A549 (cell line): Measurements from ENCODE around the gene OR9A2. TPM values are rescaled to one million over a fixed set of nuclear protein-coding genes. Genes with fewer than 3 reads are reported as not detected.

ENCODE experiments used
- ATAC-seq, 2 experiments: fragments of 200-7000 bp in 1 of 2; fragments of >200 bp in 1 of 2; cut with Nextera tagmentation in 1 of 2; cut with Tn5 transposase in 1 of 2; 3 replicates each; pipeline versions ENCODE4 v1.8.0 to v1.9.1; 2018 to 2020; ENCODE audit warnings: mild to moderate bottlenecking in 1 of 2, moderate library complexity in 1 of 2
- CTCF ChIA-PET: fragments of 300-600 bp; sonication (Branson Sonifier 250); formaldehyde crosslinking; extraction: SDS; loops from one replicate; lab custom pipeline; 2021; ENCODE audit warnings: antibody characterized with exemption, inconsistent platforms; lab: Yijun Ruan, JAX
- POLR2A ChIA-PET: fragments of 350-600 bp; formaldehyde crosslinking; extraction: SDS; loops from one replicate; lab custom pipeline; 2021; ENCODE audit warnings: antibody characterized with exemption, inconsistent platforms; lab: Yijun Ruan, JAX
- DNase-seq, 2 experiments: peaks; one replicate each; pipeline versions ENCODE4 v3.0.0 to v3.0.0-alpha.2; 2011 to 2016; ENCODE audit warnings: low read depth in 1 of 2, low spot score in 1 of 2
- FAIRE-seq: peaks from 2 replicates; lab custom pipeline; 2011; peaks lifted over from hg19 to GRCh38; lab: Jason Lieb, UNC
- H3K27ac ChIP-seq, 2 experiments: fragments of >200 bp; sonication (Bioruptor Twin); formaldehyde crosslinking; 3 replicates each; pipeline ENCODE4 v1.5.1; 2016 to 2017
- H3K4me1 ChIP-seq: fragments of >200 bp; sonication (Bioruptor Twin); formaldehyde crosslinking; 3 replicates; pipeline ENCODE4 v1.6.1; 2016
- H3K4me2 ChIP-seq: fragments of >200 bp; sonication (Bioruptor Twin); formaldehyde crosslinking; 3 replicates; pipeline ENCODE4 v1.6.1; 2016
- H3K4me3 ChIP-seq: fragments of >200 bp; sonication (Bioruptor Twin); formaldehyde crosslinking; 3 replicates; pipeline ENCODE4 v1.5.1; 2016
- H3K9me3 ChIP-seq: fragments of >200 bp; sonication (Bioruptor Twin); formaldehyde crosslinking; 3 replicates; pipeline ENCODE4 v1.6.1; 2016
- CBX8 ChIP-seq: fragments of 200-600 bp; sonication (generic); IDR thresholded peaks from 2 replicates; pipeline ENCODE4 v1.6.1; 2016
- CEBPB ChIP-seq, 2 experiments: fragments of >200 bp in 1 of 2; sonication (Bioruptor Twin) in 1 of 2; formaldehyde crosslinking in 1 of 2; IDR thresholded peaks; 2 replicates each; pipeline ENCODE4 v1.6.1; 2012 to 2016
- CHD4 ChIP-seq: fragments of 200-600 bp; sonication (generic); IDR thresholded peaks from 2 replicates; pipeline ENCODE4 v1.6.1; 2016; ENCODE audit warnings: antibody characterized with exemption, mild to moderate bottlenecking, borderline replicate concordance
- CTCF ChIP-seq: fragments of >200 bp; sonication (Bioruptor Twin); formaldehyde crosslinking; IDR thresholded peaks from 3 replicates; pipeline ENCODE4 v1.5.1; 2016
- EHF ChIP-seq: fragments of 250-450 bp; sonication (Bioruptor Pico); IDR thresholded peaks from 2 replicates; pipeline ENCODE4 v1.5.0; 2020; ENCODE audit warnings: mild to moderate bottlenecking
- EHMT2 ChIP-seq: fragments of 200-600 bp; sonication (generic); IDR thresholded peaks from 2 replicates; pipeline ENCODE4 v1.6.1; 2016; ENCODE audit warnings: antibody characterized with exemption, low read depth, mild to moderate bottlenecking, moderate library complexity
- ESRRA ChIP-seq: fragments of 150-350 bp; IDR thresholded peaks from 2 replicates; pipeline ENCODE4 v1.6.1; 2014; ENCODE audit warnings: mild to moderate bottlenecking, low read length, borderline replicate concordance
- FOSB ChIP-seq: fragments of 250-450 bp; sonication (Bioruptor Pico); IDR thresholded peaks from 2 replicates; pipeline ENCODE4 v1.5.0; 2020; ENCODE audit warnings: mild to moderate bottlenecking, moderate library complexity
- FOSL2 ChIP-seq, 2 experiments: fragments of 450-650 bp in 1 of 2; fragments of >200 bp in 1 of 2; sonication (Bioruptor Twin) in 1 of 2; formaldehyde crosslinking; IDR thresholded peaks; 2 replicates each; pipeline versions ENCODE4 v1.5.0 to v1.6.1; 2016 to 2020; ENCODE audit warnings: mild to moderate bottlenecking in 1 of 2, moderate library complexity in 1 of 2
- HDAC2 ChIP-seq: fragments of 200-600 bp; sonication (generic); IDR thresholded peaks from 2 replicates; pipeline ENCODE4 v1.6.1; 2016
- HEYL ChIP-seq: fragments of 250-450 bp; sonication (Bioruptor Pico); IDR thresholded peaks from 2 replicates; pipeline ENCODE4 v1.8.0; 2021; ENCODE audit warnings: mild to moderate bottlenecking, moderate library complexity
- KDM5A ChIP-seq: fragments of 200-600 bp; sonication (generic); IDR thresholded peaks from 2 replicates; pipeline ENCODE4 v1.6.1; 2016; ENCODE audit warnings: antibody characterized with exemption, mild to moderate bottlenecking
- MAX ChIP-seq: IDR thresholded peaks from 2 replicates; pipeline ENCODE4 v1.6.1; 2012
- MYC ChIP-seq: IDR thresholded peaks from 2 replicates; pipeline ENCODE4 v1.6.1; 2012; ENCODE audit warnings: mild to moderate bottlenecking, inconsistent platforms, low read length, improper control_type of control experiment, borderline replicate concordance
- NR3C1 ChIP-seq: fragments of >200 bp; sonication (Bioruptor Twin); formaldehyde crosslinking; IDR thresholded peaks from 3 replicates; pipeline ENCODE4 v1.6.1; 2017
- POLR2A ChIP-seq: IDR thresholded peaks from 2 replicates; pipeline ENCODE4 v1.6.1; 2012; ENCODE audit warnings: mild to moderate bottlenecking, low read length
- POLR2AphosphoS2 ChIP-seq: conservative IDR thresholded peaks from 2 replicates; pipeline ENCODE4 v1.6.1; 2012; ENCODE audit warnings: low read length, improper control_type of control experiment, inconsistent platforms
- RARB ChIP-seq: fragments of 250-450 bp; sonication (Bioruptor Pico); IDR thresholded peaks from 2 replicates; pipeline ENCODE4 v1.8.0; 2021; ENCODE audit warnings: mild to moderate bottlenecking, moderate library complexity
- RCOR1 ChIP-seq: fragments of 150-350 bp; IDR thresholded peaks from 2 replicates; pipeline ENCODE4 v1.6.1; 2014; ENCODE audit warnings: antibody characterized with exemption, low read length, low read depth
- RNF2 ChIP-seq: fragments of 200-600 bp; sonication (generic); IDR thresholded peaks from 2 replicates; pipeline ENCODE4 v1.6.1; 2016; ENCODE audit warnings: low read depth, mild to moderate bottlenecking, antibody characterized with exemption, moderate library complexity, borderline replicate concordance
- SMC3 ChIP-seq: fragments of >200 bp; sonication (Bioruptor Twin); formaldehyde crosslinking; IDR thresholded peaks from 3 replicates; pipeline ENCODE4 v1.6.1; 2018; ENCODE audit warnings: inconsistent platforms
- SREBF2 ChIP-seq: fragments of 450-650 bp; IDR thresholded peaks from 2 replicates; pipeline ENCODE4 v1.6.1; 2014; ENCODE audit warnings: mild to moderate bottlenecking, moderate library complexity
- TP53 ChIP-seq: fragments of 250-450 bp; sonication (Bioruptor Pico); IDR thresholded peaks from 2 replicates; pipeline ENCODE4 v1.5.0; 2021; ENCODE audit warnings: mild to moderate bottlenecking, moderate library complexity
- ZC3H11A ChIP-seq: fragments of 450-650 bp; IDR thresholded peaks from 2 replicates; pipeline ENCODE4 v1.6.1; 2014; ENCODE audit warnings: antibody characterized with exemption, mild to moderate bottlenecking
- WGBS: methylation state at CpG from one replicate; pipeline ENCODE4 v1.1.6; 2017; ENCODE audit errors: missing lambda C conversion rate; 5-methylcytosine and 5-hydroxymethylcytosine counted together
- polyA plus RNA-seq, 4 experiments: library from polyadenylated mRNA; depleted of rRNA in 3 of 4; stranded (reverse); fragments of >200 nt; fragmentation: RNase III in 1 of 4; extraction: RNeasy Plus Mini Kit Qiagen cat#74134 plus additional on column Dnase treatment in 1 of 4; gene quantifications; 2 replicates in 3 of 4; 3 replicates in 1 of 4; pipeline ENCODE4 v1.2.3, GENCODE V29; 2011 to 2017
- TF ChIP-seq, protein P1 (sequence below): fragments of 200-600 bp; sonication (generic); IDR thresholded peaks from 2 replicates; pipeline ENCODE4 v1.6.1; 2016; ENCODE audit warnings: antibody characterized with exemption, mild to moderate bottlenecking, moderate library complexity
- TF ChIP-seq, protein P2 (sequence below): fragments of 450-650 bp; IDR thresholded peaks from 2 replicates; pipeline ENCODE4 v1.6.1; 2014; ENCODE audit warnings: antibody characterized with exemption
- TF ChIP-seq, protein P3 (sequence below): fragments of 150-350 bp; IDR thresholded peaks from 2 replicates; pipeline ENCODE4 v1.6.1; 2014; ENCODE audit warnings: low read depth, mild to moderate bottlenecking, low read length
- TF ChIP-seq, protein P4 (sequence below): fragments of 250-450 bp; sonication (Bioruptor Pico); IDR thresholded peaks from 2 replicates; pipeline ENCODE4 v1.5.0; 2020; ENCODE audit warnings: low read depth, mild to moderate bottlenecking, moderate library complexity

Gene OR9A2
- polyA plus RNA-seq, 2 of the 4 experiments (the other 2 are of a cell fraction) = not detected

DNA sequence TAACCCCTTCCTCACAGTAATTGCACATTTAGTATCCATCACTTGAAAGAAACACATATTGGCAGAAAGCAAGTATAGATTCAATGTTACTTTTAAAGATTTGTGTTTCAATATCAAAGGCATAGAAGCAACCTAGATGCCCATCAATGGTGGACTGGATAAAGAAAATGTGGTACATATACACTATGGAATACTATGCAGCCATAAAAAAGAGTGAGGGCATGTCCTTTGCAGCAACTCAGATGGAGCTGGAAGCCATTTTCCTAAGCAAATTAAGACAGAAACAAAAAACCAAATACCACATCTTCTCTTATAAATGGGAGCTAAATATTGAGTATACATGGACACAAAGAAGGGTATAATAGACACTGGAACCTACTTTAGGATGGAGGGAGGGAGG lies 28.8 kb upstream of the OR9A2 start:
- Histone ChIP-seq H3K4me1 (no peaks in the 10 kb centered on the region), H3K4me2 (no peak overlapping the region), H3K9me3 (no peaks in the 10 kb centered on the region), H3K27ac (no peak overlapping the region), H3K4me3 (no peak overlapping the region)
- TF ChIP-seq SMC3 (no peak), ZC3H11A (no peak), ESRRA (no peak), MYC (no peak), RCOR1 (no peak), HEYL (CRISPR knock-in tag) (no peak), FOSL2 (IDR thresholded peaks at IDR 0.05) (no peak), FOSL2 (CRISPR knock-in tag; IDR thresholded peaks at IDR 0.05) (no peak), CHD4 (no peak), CBX8 (no peak), POLR2A (no peak)
- TF ChIP-seq, protein P1, sequence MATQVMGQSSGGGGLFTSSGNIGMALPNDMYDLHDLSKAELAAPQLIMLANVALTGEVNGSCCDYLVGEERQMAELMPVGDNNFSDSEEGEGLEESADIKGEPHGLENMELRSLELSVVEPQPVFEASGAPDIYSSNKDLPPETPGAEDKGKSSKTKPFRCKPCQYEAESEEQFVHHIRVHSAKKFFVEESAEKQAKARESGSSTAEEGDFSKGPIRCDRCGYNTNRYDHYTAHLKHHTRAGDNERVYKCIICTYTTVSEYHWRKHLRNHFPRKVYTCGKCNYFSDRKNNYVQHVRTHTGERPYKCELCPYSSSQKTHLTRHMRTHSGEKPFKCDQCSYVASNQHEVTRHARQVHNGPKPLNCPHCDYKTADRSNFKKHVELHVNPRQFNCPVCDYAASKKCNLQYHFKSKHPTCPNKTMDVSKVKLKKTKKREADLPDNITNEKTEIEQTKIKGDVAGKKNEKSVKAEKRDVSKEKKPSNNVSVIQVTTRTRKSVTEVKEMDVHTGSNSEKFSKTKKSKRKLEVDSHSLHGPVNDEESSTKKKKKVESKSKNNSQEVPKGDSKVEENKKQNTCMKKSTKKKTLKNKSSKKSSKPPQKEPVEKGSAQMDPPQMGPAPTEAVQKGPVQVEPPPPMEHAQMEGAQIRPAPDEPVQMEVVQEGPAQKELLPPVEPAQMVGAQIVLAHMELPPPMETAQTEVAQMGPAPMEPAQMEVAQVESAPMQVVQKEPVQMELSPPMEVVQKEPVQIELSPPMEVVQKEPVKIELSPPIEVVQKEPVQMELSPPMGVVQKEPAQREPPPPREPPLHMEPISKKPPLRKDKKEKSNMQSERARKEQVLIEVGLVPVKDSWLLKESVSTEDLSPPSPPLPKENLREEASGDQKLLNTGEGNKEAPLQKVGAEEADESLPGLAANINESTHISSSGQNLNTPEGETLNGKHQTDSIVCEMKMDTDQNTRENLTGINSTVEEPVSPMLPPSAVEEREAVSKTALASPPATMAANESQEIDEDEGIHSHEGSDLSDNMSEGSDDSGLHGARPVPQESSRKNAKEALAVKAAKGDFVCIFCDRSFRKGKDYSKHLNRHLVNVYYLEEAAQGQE = no peak
- TF ChIP-seq, protein P2, sequence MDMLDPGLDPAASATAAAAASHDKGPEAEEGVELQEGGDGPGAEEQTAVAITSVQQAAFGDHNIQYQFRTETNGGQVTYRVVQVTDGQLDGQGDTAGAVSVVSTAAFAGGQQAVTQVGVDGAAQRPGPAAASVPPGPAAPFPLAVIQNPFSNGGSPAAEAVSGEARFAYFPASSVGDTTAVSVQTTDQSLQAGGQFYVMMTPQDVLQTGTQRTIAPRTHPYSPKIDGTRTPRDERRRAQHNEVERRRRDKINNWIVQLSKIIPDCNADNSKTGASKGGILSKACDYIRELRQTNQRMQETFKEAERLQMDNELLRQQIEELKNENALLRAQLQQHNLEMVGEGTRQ = no peak
- ATAC-seq (no peak), DNase-seq (no peak), FAIRE-seq (no peak)
- CTCF ChIA-PET = no interaction called here
- POLR2A ChIA-PET = no interaction called here

DNA sequence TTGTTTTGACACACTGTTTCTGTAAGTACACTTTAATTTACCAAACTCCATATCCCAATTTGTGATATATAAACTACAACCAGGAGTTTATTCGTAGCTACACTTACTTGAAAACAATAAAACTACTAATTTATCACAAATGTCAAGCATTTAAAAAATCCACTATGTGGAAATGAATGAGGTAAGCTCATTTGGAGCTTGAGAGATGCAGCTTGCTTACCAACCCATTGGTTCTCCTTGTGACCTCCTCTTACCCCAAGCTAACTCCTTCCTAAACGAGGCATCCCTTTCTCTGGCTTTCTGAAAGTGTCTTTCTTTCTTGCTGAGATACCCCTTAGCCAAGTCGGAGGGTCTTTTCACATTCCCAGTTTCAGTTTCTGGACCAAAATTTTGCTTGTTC lies 27.7 kb upstream of the OR9A2 start:
- WGBS = 0% methylated on average over 3 of the region's 3 CpGs
- no peaks in the 10 kb centered on the region for H3K9me3 ChIP-seq
- ChIA-PET CTCF (no interaction called here), POLR2A (no interaction called here)
- no peak overlapping the region for H3K4me3 ChIP-seq
- H3K4me2 ChIP-seq = no peak overlapping the region
- no peaks in the 10 kb centered on the region for H3K4me1 ChIP-seq
- DNase-seq (no peak), ATAC-seq (no peak), FAIRE-seq (no peak)
- no peak for TF ChIP-seq RARB (CRISPR knock-in tag)
- no peak for TF ChIP-seq MAX
- no peak for TF ChIP-seq NR3C1
- TF ChIP-seq CTCF = no peak
- TF ChIP-seq EHMT2 = no peak
- TF ChIP-seq, protein P3, sequence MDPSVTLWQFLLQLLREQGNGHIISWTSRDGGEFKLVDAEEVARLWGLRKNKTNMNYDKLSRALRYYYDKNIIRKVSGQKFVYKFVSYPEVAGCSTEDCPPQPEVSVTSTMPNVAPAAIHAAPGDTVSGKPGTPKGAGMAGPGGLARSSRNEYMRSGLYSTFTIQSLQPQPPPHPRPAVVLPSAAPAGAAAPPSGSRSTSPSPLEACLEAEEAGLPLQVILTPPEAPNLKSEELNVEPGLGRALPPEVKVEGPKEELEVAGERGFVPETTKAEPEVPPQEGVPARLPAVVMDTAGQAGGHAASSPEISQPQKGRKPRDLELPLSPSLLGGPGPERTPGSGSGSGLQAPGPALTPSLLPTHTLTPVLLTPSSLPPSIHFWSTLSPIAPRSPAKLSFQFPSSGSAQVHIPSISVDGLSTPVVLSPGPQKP = no peak
- TF ChIP-seq, protein P4, sequence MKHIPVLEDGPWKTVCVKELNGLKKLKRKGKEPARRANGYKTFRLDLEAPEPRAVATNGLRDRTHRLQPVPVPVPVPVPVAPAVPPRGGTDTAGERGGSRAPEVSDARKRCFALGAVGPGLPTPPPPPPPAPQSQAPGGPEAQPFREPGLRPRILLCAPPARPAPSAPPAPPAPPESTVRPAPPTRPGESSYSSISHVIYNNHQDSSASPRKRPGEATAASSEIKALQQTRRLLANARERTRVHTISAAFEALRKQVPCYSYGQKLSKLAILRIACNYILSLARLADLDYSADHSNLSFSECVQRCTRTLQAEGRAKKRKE (CRISPR knock-in tag) = no peak
- TF ChIP-seq TP53 (CRISPR knock-in tag) = no peak
- no peak for TF ChIP-seq HDAC2
- TF ChIP-seq SREBF2 = no peak
- no peak for TF ChIP-seq POLR2AphosphoS2
- no peak for TF ChIP-seq RNF2
- no peak for TF ChIP-seq EHF (CRISPR knock-in tag)
- no peak for TF ChIP-seq CEBPB (IDR thresholded peaks at IDR 0.05)
- TF ChIP-seq FOSB (CRISPR knock-in tag) = no peak
- no peak for TF ChIP-seq KDM5A
- no peak overlapping the region for H3K27ac ChIP-seq
